ENCODE measurements around the gene BCL6B.
"Not testable (repeated sequence)": the region's sequence is repeated elsewhere in the genome, so short reads cannot be mapped to it uniquely, and the experiment has no call there.

The BCL6B gene

DNA sequence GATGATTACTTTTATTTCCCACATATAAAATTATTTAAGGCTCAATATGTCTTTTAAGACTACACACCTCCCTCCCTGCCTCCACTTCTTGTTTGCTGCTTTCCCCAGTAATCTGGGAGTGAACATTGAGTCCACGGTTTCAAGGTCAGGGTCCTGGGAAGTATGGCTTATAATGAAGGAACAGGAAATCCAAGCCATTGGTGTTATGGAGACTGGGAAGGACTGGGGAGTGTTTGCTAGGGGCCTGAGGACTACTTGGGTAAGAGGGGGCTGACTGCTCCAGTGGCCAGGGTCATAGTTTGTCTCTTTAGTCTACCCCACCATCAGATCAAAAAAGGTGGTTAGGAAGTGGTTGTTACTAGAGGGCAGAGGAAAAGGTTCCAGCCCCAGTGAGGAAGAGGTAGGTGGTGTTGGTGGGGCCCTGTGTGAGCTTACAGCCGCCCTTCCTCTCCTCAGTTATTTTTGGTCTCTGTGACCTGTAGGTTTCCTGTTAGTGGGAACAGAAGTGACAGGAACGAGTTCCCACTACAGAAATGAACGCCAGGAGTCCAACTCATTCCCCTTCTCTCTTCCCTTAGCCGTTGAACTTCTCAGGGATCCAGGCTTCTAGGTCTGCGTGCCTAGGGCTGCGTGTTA lies 12.2 kb downstream of the BCL6B start:
- no peak for DNase-seq

- DNase-seq, result peak; percentile 91
Observed at GRCh38 chr17:7035591-7036368, 12.9 kb downstream of the BCL6B start, which contains the start of gene SLC16A13. TSS of gene SLC16A13 (plus strand) at chr17:7036015. CDS start at chr17:7036383, 368 bp downstream.

DNA sequence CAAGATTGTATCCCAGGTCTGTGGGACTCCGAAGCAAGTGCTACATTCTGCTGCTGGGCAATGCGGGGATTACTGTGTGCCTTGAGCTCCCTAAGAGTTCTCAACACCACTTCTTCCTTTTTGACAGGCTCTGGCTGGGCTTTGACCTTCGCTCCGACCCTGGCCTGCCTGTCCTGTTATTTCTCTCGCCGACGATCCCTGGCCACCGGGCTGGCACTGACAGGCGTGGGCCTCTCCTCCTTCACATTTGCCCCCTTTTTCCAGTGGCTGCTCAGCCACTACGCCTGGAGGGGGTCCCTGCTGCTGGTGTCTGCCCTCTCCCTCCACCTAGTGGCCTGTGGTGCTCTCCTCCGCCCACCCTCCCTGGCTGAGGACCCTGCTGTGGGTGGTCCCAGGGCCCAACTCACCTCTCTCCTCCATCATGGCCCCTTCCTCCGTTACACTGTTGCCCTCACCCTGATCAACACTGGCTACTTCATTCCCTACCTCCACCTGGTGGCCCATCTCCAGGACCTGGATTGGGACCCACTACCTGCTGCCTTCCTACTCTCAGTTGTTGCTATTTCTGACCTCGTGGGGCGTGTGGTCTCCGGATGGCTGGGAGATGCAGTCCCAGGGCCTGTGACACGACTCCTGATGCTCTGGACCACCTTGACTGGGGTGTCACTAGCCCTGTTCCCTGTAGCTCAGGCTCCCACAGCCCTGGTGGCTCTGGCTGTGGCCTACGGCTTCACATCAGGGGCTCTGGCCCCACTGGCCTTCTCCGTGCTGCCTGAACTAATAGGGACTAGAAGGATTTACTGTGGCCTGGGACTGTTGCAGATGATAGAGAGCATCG lies 15.4 kb downstream of the BCL6B start:
- DNase-seq, result no peak

DNA sequence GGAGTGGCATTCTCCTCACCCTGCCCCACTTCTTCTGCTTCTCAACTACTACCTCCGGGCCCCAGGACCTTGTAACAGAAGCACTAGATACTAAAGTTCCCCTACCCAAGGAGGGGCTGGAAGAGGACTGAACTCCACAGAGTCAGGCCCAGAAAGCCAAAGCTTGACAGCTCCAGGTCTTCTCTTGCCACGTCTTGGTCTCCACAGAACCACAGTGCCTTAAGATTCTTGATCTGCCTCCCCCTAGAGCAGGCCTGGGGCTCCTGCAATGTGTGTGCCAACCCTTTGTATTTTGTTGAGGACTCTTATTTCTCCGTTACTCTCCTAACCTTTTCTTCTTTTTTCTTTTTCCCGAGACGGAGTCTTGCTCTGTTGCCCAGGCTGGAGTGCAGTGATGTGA lies 17.0 kb downstream of the BCL6B start:
- DNase-seq, result no peak

GRCh38 chr17:7041607-7042500 lies 19.0 kb downstream of the BCL6B start:
- DNase-seq, result no peak

- DNase-seq, result no peak
Observed at GRCh38 chr17:7042501-7043181, 19.8 kb downstream of the BCL6B start.

- no peak for DNase-seq
Observed at GRCh38 chr17:7043182-7043496, 20.3 kb downstream of the BCL6B start.

GRCh38 chr17:7043497-7044198 lies 20.8 kb downstream of the BCL6B start, which contains the start of gene SLC16A11:
TSS of gene SLC16A11 (minus strand) at chr17:7044092. CDS start at chr17:7043513, 579 bp downstream.
- no peak for DNase-seq

DNA sequence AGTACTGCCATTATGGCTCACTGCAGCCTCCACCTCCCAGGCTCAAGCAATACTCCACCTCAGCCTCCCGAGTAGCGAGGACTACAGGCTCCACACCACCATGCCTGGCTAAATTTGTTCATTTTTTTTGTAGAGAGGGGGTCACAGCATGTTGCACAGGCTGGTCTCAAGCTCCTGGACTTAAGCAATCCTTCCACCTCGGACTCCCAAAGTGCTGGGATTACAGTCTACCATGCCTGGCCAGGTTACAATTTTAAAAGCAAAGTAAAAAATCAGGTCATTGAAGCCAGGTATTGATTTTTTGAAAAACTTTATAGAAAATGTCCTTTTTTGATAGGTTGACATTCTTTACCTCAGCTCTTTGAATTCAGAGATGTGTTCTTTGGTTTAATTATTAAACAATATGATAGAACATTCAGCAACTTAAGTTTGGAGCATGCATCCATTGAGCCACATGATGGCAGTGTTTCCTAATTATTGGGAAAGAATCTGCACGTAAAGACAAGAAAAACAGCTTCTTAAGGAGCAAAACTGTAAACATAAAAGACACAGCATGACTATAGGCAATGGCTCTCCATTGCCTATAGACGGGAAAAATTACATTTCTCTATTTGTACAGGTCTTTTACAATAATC lies 22.8 kb downstream of the BCL6B start:
- DNase-seq, result peak; percentile 13

GRCh38 chr17:7046127-7046724 lies 23.4 kb downstream of the BCL6B start:
- peak; percentile 93 for DNase-seq

GRCh38 chr17:7046725-7047397 lies 24.0 kb downstream of the BCL6B start:
- DNase-seq, result peak; percentile 21

DNA sequence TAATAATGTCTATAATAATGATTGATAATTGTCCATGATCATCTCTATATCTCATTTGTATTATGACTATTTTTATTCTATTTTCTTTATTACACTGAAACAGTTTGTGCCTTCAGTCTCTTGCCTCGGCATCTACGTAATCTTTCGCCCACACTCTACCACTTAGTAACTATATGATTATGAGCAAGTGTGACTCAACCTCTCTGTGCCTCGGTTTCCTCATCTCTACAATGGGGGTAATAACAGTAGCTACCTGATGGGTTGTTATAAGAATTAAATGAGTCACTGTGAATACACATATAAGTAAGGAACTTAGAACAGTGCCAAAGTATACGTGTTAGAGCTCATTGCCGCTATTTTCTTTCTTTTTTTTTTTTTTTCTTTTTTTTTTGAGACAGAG lies 24.7 kb downstream of the BCL6B start:
- no peak for DNase-seq

DNA sequence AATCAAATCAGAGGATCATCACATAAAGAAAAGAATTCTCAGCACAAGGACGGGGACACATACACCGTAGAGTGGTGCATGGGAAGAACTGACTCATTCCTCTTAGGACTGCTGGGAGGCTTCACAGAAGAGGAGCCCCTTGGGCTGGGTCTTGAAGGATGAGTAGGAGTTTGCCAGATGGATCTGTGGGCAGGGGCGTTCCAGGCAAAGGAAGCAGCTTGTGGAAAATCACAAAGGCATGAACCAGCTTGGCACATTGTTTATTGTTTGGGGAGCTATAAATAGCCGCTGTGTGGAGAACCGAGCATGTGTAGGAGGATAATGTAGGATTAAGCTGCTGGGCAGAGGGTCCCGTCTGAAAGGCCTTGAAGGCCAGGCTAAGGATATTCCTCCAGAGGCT lies 26.1 kb downstream of the BCL6B start:
- no peak for DNase-seq

DNA sequence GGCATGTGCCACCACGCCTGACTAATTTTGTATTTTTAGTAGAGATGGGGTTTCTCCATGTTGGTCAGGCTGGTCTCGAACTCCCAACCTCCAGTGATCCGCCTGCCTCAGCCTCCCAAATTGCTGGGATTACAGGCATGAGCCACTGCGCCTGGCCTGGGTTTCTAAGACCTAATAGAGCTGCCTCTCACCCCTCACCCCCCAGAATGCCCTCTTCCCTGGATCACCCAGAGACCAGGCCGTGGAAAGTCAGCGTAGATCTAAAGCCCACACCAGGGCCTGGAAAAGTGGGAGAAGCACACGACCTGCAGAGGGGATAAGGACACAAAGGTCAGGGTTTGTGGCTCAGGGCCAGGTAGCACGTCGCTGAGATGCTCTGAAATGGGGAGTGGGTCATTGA lies 27.7 kb downstream of the BCL6B start:
- DNase-seq, result not testable (repeated sequence)

DNA sequence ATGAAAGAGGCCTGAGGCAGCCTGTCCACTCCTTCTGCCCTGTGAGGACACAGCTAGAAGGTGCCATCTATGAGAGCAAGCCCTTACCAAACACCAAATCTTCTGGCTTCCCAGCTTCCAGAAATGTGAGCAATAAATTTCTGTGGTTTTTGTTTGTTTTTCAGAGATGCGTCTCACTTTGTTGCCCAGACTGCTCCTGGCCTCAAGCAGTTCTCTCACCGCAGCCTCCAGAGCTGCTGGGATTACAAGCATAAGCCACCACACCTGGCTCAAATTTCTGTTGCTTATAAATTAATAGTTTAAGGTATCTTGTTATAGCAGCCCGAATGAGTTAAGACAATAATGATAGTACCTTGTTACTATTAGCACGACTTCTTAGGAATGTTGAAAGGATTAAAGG lies 33.5 kb downstream of the BCL6B start:
- no peak for DNase-seq

DNA sequence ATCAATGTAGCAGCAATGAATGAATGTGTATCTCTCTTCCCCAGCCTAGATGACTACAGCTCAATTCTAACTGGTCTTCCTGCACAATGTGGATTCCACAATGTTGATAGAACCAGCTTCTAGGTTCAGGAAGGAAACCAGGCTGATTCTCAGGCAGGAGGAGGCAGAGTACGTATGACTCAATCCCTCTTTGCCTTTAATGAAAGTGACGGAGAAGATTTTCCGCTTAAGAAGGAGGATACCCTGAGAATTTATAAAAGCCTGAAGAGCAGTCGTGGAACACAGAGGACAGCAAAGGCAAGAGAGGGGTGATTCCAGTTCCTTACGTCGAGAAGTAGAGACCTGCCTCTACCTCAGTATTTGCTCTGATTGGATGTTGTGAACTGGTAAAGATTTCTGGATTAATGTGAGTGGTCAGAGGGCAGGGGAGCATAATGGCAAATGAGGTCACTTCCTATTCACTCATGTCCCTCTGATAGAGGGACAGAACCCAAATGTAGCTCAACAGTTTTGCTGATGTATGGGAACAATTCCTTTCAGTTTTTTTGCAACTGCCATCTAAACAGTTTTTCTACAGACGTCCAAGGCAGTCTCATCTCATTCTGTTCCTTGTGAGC lies 36.1 kb downstream of the BCL6B start:
- no peak for DNase-seq

DNA sequence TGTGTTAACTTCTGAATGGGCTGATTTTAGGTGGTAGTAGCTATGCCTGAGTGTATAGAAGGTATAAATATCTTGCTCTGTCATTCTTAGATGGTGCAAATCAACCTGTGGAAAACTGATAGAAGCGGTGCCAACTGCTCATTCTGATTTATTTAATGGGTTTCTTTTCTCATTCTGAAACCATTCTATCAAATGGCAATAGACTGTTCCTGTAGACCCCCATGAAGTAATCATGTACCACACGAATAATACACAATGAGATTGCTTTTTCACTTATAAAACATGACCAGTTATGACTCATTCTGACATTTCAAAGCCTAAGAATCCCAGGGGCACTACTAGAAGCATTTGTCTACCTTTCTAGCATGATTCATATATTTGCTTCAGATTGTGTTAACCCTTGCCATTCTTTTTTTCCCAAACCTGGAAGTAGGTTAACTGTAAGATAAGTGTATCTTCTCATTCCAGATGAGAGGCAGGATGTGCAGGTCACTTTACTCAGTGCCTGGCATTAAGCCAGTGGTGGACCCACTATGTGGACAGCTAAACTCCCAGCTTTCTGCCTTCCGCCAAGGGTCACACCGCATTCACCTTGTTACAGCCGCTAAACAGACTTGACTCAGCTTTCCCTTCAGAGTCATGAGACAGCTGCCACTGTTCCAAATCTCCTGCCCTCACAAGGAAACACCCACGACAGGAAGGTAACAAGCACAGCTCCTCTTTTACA lies 37.5 kb downstream of the BCL6B start:
- DNase-seq, result no peak

GRCh38 chr17:7063518-7064094 lies 40.8 kb downstream of the BCL6B start:
- no peak for DNase-seq

Measured in NCI-H510A (cell line).